T-helper 17 cell (primary cell): ENCODE measurements around the gene PEX1. TPM values are rescaled to one million over a fixed set of nuclear protein-coding genes. Genes with fewer than 3 reads are reported as not detected.

Experiments used
- ATAC-seq: fragments of 150-1000 bp; cut with Tn5 transposase; 2 replicates; pipeline ENCODE4 v1.10.0; 2021; ENCODE audit warnings: mild to moderate bottlenecking, moderate library complexity
- DNase-seq, 3 donors: peaks; one replicate each; pipeline versions ENCODE4 v3.0.0 to v3.0.0-alpha.2; 2020 to 2021
- H3K9me3 ChIP-seq: one replicate; pipeline ENCODE4 v1.7.0; 2013; ENCODE audit warnings: low read length, mild to moderate bottlenecking; ENCODE audit not compliant: control insufficient read depth, poor library complexity, severe bottlenecking
- H3K27ac Mint-ChIP-seq: one replicate; pipeline ENCODE4 v1.8.0; 2022; ENCODE audit warnings: mild to moderate bottlenecking, moderate library complexity, mixed read lengths
- H3K27me3 Mint-ChIP-seq: one replicate; pipeline ENCODE4 v1.8.0; 2022; ENCODE audit warnings: mixed read lengths
- H3K36me3 Mint-ChIP-seq: one replicate; pipeline ENCODE4 v1.8.0; 2022; ENCODE audit warnings: low read depth, mixed read lengths
- H3K4me1 Mint-ChIP-seq: one replicate; pipeline ENCODE4 v1.8.0; 2022; ENCODE audit warnings: mild to moderate bottlenecking, mixed read lengths
- H3K4me3 Mint-ChIP-seq: one replicate; pipeline ENCODE4 v1.8.0; 2022; ENCODE audit warnings: mild to moderate bottlenecking, moderate library complexity, mixed read lengths
- total RNA-seq, 4 donors: library from RNA in 2 of 4; stranded (reverse) in 2 of 4; gene quantifications; one replicate each; pipeline ENCODE4 v1.2.3 and lab custom pipeline; 2022 to 2026

PEX1 gene
- total RNA-seq, 2 donors from 2014 or later: 18.2 to 19.1 TPM

DNA sequence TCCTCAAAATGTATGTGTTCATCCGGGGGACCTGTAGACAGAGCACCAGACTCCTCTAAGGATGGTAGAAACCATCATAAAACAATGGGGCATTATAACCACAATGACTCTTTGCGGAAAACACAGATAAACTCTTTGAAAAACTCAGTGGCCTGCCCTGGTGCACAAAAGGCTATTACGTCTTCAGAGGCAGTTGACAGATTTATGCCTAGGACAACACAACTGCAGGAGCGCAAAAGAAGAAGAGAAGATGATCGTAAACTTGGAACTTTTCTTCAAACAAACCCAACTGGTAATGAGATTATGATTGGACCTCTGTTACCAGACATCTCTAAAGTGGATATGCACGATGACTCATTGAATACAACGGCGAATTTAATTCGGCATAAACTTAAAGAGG lies 6.3 kb upstream of the PEX1 start:
- Mint-ChIP-seq H3K27me3 (no peaks in the 10 kb centered on the region), H3K36me3 (peaks cover 14% of the 10 kb centered on the region), H3K27ac (peak overlapping the region; percentile 69), H3K4me3 (no peak overlapping the region), H3K4me1 (peaks cover 14% of the 10 kb centered on the region)
- no peaks in the 10 kb centered on the region for H3K9me3 ChIP-seq
- DNase-seq (no peak), ATAC-seq (no peak)

DNA sequence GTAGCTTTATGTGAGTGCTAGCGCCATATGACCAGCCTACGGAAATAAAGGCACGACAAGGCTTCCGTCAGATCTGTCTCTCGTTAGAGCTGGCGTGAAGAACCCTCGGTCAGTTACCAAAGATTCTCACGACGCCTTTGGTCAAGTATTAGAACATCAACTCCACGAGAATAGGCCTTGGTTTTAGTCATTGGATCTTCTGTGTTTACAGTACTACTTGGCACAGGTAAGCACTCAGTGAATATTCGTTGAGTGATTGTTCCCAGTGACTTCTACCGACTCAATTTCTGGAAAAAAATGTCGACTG lies 591 bp upstream of the PEX1 start:
- no peak for DNase-seq
- H3K27ac Mint-ChIP-seq: peak overlapping the region; percentile 94
- H3K27me3 Mint-ChIP-seq: no peaks in the 10 kb centered on the region
- H3K4me1 Mint-ChIP-seq: peaks cover 28% of the 10 kb centered on the region
- H3K36me3 Mint-ChIP-seq: peaks cover 8% of the 10 kb centered on the region
- H3K9me3 ChIP-seq: no peaks in the 10 kb centered on the region
- no peak for ATAC-seq
- H3K4me3 Mint-ChIP-seq: peak overlapping the region; percentile 92

DNA sequence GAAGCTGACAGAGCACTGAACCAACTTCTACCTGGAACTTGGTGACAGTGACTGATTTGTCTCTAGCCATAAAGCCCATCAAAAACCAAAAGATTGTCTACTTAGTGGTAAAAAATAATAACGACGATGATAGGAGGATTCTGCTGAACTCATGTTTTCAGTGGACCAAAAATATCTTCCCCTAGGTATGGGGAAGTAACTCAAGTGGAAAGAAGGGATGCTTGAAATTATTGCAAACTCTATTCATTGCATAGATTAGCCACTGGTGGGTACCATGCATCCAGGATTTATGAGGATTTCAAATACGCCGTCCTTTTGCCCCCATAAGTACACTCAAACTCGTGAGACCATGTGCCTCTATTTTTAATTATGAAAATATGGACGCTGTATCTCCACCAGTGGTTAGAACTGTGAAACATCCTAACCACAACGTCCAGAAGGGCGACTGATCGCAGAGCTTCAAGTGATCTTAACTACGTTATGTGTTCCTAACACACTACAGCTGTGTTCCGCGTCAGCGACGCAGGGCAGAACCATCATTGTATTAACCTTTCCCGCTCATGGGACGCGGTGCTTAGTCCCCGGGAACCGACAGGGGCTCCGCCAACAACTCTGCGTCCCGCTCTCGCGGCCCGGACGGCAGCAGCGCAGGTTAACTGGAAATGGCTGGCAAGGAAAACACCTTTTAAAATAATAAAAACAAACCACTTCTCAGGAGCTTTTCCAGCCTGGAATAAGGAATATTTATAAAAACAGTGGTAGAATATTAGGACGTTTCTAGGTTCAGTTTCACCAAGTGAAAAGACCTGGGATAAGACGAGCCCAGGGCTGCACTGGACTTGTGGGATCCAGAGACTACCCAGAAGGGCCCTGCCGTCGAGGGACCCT lies 776 bp downstream of the PEX1 start:
- Mint-ChIP-seq H3K27me3 (no peaks in the 10 kb centered on the region), H3K4me1 (peaks cover 21% of the 10 kb centered on the region), H3K36me3 (peaks cover 3% of the 10 kb centered on the region), H3K4me3 (peak overlapping the region; percentile 92), H3K27ac (peak overlapping the region; percentile 94)
- ATAC-seq (peak; percentile 14), DNase-seq (peak; percentile 22 to 37 (median 36))
- H3K9me3 ChIP-seq: no peaks in the 10 kb centered on the region

DNA sequence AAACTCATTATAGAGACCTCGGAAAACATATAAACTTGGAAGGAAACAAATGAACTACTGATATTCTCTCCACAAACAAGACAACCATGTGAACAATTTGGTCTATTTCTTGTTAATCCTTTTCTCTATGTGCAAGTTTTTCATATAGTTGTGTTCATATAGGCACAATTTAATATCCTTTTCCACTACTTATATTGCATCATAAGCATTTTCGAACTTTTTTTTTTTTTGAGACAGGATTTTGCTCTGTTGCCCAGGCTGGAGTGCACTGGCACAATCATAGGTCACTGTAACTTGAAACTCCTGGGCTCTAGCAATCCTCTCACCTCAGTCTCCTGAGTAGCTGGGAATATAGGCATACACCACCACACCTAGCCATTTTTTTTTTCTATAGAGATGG lies 5.2 kb downstream of the PEX1 start:
- DNase-seq: no peak
- Mint-ChIP-seq H3K27me3 (no peaks in the 10 kb centered on the region), H3K36me3 (no peaks in the 10 kb centered on the region), H3K27ac (no peak overlapping the region), H3K4me1 (peaks cover 20% of the 10 kb centered on the region), H3K4me3 (no peak overlapping the region)
- H3K9me3 ChIP-seq: no peaks in the 10 kb centered on the region
- ATAC-seq: no peak

DNA sequence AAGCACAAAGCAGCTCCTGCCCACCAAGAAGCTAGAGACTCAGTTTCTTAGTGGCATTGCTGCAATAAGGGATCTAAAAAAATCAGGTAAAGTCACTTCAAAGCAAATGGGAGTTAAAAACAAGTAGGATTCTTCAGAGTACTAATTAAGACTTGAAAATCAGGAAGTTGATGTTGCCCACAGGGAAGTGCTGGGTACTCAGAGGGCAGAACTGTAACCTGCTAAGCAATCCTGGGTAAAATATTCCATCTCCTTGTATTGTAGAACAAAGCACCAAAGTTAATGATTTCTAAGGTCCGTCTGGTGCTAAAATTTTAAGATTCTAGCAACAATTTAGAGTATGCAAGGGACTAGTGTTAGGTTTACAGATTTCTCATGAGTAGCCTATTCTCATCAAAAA lies 8.3 kb downstream of the PEX1 start:
- Mint-ChIP-seq H3K27ac (no peak overlapping the region), H3K4me1 (peaks cover 3% of the 10 kb centered on the region), H3K4me3 (no peak overlapping the region), H3K27me3 (no peaks in the 10 kb centered on the region), H3K36me3 (peaks cover 3% of the 10 kb centered on the region)
- no peak for ATAC-seq
- DNase-seq: no peak
- no peaks in the 10 kb centered on the region for H3K9me3 ChIP-seq

DNA sequence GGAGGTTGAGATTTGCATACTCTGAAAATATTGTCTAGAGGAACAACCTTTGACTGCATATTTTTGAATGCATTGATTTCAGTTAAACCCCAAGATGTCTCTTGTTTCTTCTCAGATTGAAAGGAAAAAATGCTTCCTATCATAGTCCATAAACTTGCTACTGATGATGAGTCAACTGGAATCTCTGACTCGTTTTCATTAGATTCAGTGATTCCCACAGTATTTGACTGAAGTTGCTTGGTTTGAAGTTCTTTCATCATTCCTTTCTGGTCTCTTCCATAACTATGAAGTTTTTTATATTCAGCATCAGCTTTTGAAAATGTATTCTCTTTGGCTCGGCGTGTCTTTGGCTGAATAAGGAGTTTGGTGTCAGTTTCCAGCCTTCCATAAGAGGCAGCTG lies 10.7 kb downstream of the PEX1 start:
- no peak overlapping the region for H3K27ac Mint-ChIP-seq
- H3K4me3 Mint-ChIP-seq: no peak overlapping the region
- ATAC-seq: no peak

DNA sequence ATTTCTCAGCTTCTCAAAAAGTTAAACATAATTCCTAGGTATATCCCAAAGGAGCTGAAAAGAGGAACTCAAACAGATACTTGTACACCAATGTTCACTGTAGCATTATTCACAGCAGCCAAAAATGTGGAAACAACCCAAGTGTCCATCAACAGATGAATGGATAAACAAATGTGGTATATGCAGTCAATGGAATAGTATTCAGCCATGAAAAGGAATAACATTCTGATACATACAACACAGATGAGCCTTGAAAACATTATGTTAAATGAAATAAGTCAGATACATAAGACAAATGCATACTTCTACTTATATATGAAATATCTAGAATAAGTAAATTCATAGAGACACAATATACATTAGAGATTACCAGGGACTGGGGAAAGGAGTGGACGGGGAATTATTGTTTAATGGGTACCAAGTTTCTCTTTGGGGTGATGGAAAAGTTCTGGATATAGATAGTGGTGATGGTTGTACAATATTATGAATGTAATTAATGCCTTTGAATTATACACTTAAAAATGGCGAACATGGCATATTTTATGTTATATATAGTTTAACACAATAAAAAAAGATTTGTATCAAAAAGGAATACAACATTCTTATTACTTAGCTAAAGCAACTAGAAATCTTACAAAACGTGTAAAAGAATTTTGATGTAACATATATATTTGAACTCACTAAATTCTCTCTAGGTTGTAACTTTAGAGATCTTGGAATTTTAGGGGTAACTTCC lies 15.0 kb downstream of the PEX1 start:
- H3K9me3 ChIP-seq: no peaks in the 10 kb centered on the region
- Mint-ChIP-seq H3K27me3 (no peaks in the 10 kb centered on the region), H3K4me1 (no peaks in the 10 kb centered on the region), H3K27ac (no peak overlapping the region), H3K4me3 (no peak overlapping the region), H3K36me3 (peaks cover 3% of the 10 kb centered on the region)
- DNase-seq (no peak), ATAC-seq (no peak)

More for the DNA sequence above, 10.7 kb downstream of the PEX1 start:
- Mint-ChIP-seq H3K36me3 (peaks cover 3% of the 10 kb centered on the region), H3K4me1 (peaks cover 3% of the 10 kb centered on the region), H3K27me3 (no peaks in the 10 kb centered on the region)
- no peaks in the 10 kb centered on the region for H3K9me3 ChIP-seq
- DNase-seq: no peak

DNA sequence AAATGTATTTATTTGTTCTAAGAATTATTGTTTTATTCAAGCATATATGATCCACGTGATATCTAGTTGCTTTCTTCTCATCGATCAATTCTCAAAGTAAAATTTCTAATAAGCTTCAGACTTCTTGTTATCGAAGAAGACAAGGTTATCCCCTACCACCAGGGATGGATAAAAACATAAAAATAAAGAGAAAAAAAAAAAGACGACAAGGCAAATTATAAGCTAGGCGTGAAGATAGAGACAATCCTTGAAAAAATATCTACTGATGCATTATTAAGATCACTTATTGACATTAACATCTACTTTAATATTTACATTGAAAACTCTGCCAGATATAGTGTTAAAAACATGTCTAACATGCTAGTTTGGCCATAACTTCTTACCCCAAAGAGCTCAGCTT lies 19.4 kb downstream of the PEX1 start:
- peaks cover 4% of the 10 kb centered on the region for H3K36me3 Mint-ChIP-seq

DNA sequence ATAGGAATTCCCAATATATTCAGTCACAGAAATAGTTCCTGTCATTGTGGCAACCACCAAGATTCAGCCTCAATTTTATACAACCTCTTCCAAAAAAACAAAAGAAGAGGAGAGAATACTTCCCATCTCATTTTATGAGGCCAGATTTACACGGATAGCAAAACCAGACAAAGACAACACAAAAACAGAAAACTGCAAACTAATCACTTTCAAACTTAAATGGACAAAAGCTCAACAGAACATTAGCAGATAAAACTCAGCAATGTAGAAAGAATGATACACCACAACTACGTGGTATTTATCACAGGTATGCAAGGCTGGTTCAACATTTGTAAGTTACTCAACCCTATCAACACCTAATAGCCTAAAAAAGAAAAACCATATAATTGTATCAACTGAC lies 22.0 kb downstream of the PEX1 start:
- no peaks in the 10 kb centered on the region for H3K9me3 ChIP-seq
- H3K27me3 Mint-ChIP-seq: no peaks in the 10 kb centered on the region
- no peak overlapping the region for H3K27ac Mint-ChIP-seq
- ATAC-seq: no peak
- peaks cover 7% of the 10 kb centered on the region for H3K4me1 Mint-ChIP-seq
- H3K4me3 Mint-ChIP-seq: no peak overlapping the region
- peaks cover 5% of the 10 kb centered on the region for H3K36me3 Mint-ChIP-seq
- DNase-seq: no peak

More for the DNA sequence above, 19.4 kb downstream of the PEX1 start:
- ATAC-seq: no peak
- H3K9me3 ChIP-seq: no peaks in the 10 kb centered on the region
- DNase-seq: no peak
- Mint-ChIP-seq H3K4me3 (no peak overlapping the region), H3K27me3 (no peaks in the 10 kb centered on the region), H3K4me1 (peaks cover 5% of the 10 kb centered on the region), H3K27ac (no peak overlapping the region)

DNA sequence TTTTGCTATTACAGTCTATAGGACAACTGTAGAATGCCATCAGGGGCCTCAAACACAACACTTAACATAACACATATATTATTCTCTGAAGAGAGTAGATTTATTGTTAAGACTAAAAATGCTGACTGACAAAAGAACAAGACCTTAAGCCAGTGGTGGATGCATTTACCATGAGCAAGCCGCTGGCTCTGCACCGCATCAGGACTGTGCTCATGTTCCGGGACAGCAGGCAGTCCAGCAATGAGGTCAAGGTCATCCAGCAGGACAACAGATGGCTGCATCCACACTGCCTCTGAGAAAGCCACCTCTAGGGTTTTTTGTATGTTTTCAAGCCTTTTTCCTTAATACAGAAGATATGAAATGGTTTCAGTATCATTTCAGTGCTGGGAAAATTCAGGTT lies 23.8 kb downstream of the PEX1 start:
- DNase-seq (no peak), ATAC-seq (no peak)
- Mint-ChIP-seq H3K4me1 (peaks cover 11% of the 10 kb centered on the region), H3K36me3 (peaks cover 12% of the 10 kb centered on the region), H3K4me3 (no peak overlapping the region), H3K27ac (no peak overlapping the region), H3K27me3 (no peaks in the 10 kb centered on the region)
- no peaks in the 10 kb centered on the region for H3K9me3 ChIP-seq

DNA sequence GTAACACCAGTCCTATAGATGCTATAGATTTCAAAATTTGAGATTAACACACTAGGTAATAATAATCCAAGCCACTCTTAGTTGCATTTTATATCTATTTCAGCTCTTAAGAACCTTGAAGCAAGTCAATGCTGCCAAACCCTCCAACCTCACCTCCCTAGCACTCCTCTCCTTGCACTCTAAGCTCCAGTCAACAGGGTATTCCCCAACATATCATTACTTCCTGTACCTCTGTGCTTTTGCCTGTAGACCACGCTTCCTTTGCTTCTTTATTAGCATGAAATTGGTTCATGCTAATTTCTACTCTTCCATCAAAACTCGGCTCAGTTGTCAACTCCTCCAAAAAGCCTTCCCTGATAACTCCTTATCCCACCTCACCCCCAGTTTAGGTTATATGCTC lies 24.6 kb downstream of the PEX1 start:
- Mint-ChIP-seq H3K4me1 (peaks cover 11% of the 10 kb centered on the region), H3K36me3 (peaks cover 16% of the 10 kb centered on the region), H3K27me3 (no peaks in the 10 kb centered on the region), H3K27ac (no peak overlapping the region), H3K4me3 (no peak overlapping the region)
- H3K9me3 ChIP-seq: no peaks in the 10 kb centered on the region
- ATAC-seq (no peak), DNase-seq (no peak)

DNA sequence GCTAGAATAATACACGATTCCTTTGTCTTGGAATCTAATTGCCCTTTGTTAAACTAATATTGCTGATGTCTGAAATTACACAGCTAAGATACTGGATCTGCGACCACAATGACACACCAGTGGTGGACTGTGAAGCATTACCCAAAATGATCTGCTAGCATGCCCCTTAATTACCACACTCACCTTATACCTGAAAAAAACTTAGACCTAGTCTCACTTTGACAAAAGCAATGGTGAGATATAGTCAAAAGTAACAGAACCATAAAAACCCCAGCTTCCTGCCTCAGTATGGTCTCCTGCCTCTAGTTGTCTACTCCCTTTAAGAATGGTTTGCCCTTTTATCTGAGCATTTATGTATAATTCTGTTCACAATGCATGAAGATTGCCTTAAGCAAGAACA lies 29.8 kb downstream of the PEX1 start:
- DNase-seq: no peak

DNA sequence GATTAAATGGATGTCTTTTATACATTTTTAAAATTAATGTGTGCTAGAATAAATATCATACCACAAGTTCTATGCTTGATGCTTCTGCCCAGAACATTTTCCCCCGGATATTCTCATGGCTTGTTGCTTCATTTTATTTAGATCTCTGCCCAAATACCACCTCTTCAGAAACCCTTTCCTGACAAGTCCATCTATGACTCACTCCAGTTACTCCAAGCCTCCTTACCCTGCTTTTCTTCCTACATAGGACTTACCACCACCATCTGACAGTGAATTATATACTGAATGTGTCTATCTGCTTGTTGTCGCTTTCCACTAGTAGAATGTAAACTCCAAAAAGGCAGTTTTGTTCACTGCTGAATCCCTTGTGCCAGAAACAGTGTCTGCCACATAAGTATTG lies 31.4 kb downstream of the PEX1 start:
- Mint-ChIP-seq H3K36me3 (peaks cover 16% of the 10 kb centered on the region), H3K27ac (no peak overlapping the region), H3K27me3 (no peaks in the 10 kb centered on the region), H3K4me1 (peaks cover 6% of the 10 kb centered on the region), H3K4me3 (peak overlapping the region; percentile 41)
- ATAC-seq (no peak), DNase-seq (no peak)
- H3K9me3 ChIP-seq: no peaks in the 10 kb centered on the region

More for the DNA sequence above, 29.8 kb downstream of the PEX1 start:
- ATAC-seq: no peak
- H3K4me3 Mint-ChIP-seq: no peak overlapping the region
- peaks cover 6% of the 10 kb centered on the region for H3K4me1 Mint-ChIP-seq
- peaks cover 16% of the 10 kb centered on the region for H3K36me3 Mint-ChIP-seq
- H3K9me3 ChIP-seq: no peaks in the 10 kb centered on the region
- no peak overlapping the region for H3K27ac Mint-ChIP-seq
- no peaks in the 10 kb centered on the region for H3K27me3 Mint-ChIP-seq

DNA sequence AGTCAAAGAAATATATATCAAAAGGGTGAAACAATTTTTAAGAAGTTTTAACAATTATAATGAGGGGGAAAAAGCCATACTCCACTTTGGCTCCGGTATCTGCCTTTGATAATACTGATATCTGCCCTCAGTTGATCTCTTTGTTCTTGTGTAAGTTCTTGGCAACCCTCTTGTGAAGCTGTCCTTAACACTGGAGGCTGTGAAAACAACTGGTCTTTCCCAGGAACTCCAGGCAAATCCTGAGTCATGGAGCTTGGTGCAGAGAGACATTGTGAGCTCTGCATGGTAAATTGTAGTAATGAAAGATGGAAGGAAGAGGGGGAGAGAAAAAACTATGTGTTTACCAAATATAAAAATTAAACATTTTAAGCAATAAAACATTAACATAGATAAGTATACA lies 38.7 kb downstream of the PEX1 start:
- Mint-ChIP-seq H3K36me3 (peaks cover 2% of the 10 kb centered on the region), H3K4me3 (no peak overlapping the region), H3K27ac (no peak overlapping the region), H3K4me1 (no peaks in the 10 kb centered on the region), H3K27me3 (no peaks in the 10 kb centered on the region)
- H3K9me3 ChIP-seq: no peaks in the 10 kb centered on the region
- no peak for ATAC-seq
- no peak for DNase-seq
